Measurements from ENCODE around the gene PTER. TPM values are rescaled to one million over a fixed set of nuclear protein-coding genes. Genes with fewer than 3 reads are reported as not detected.

The PTER gene
- total RNA-seq, 6 donors from 2014 or later, result 7.8 to 30.0 (median 16.4) TPM

GRCh38 chr10:16437540-16437894 lies 707 bp downstream of the PTER start:
- no peak for TF ChIP-seq POLR2AphosphoS5 (IDR thresholded peaks at IDR 0.05)
- no peak for TF ChIP-seq EP300 (IDR thresholded peaks at IDR 0.05)
- TF ChIP-seq POLR2A (IDR thresholded peaks at IDR 0.05), result no peak
- no peak for TF ChIP-seq CTCF (IDR thresholded peaks at IDR 0.05)
- WGBS, 2 donors, result 64 to 76% methylated on average over 4 to 5 of the region's 5 CpGs
- Histone ChIP-seq H3K27me3 (no peaks in the 10 kb centered on the region), H3K4me3 (peak overlapping the region; percentile 56 to 77 (median 64)), H3K27ac (peak overlapping the region; percentile 88 to 91 (median 89)), H3K36me3 (no peaks in the 10 kb centered on the region), H3K4me1 (peaks cover 12 to 41% (median 29%) of the 10 kb centered on the region in 4 donors), H3K9me3 (no peaks in the 10 kb centered on the region)
- ATAC-seq (ENCODE audit: low FRiP score in 2 of 2) (no peak), DNase-seq (no peak)

- Histone ChIP-seq H3K4me3 (no peak overlapping the region), H3K36me3 (no peaks in the 10 kb centered on the region), H3K27ac (peak overlapping the region in 1 of 4 donors; percentile 77), H3K9me3 (no peaks in the 10 kb centered on the region), H3K4me1 (peaks cover 12 to 41% (median 29%) of the 10 kb centered on the region in 4 donors), H3K27me3 (no peaks in the 10 kb centered on the region)
- DNase-seq (no peak), ATAC-seq (ENCODE audit: low FRiP score in 2 of 2) (no peak)
- WGBS, 2 donors, result 62 to 64% methylated on average over 1 of the region's 1 CpG
- TF ChIP-seq CTCF (IDR thresholded peaks at IDR 0.05), result no peak
- no peak for TF ChIP-seq EP300 (IDR thresholded peaks at IDR 0.05)
- TF ChIP-seq POLR2A (IDR thresholded peaks at IDR 0.05), result no peak
- no peak for TF ChIP-seq POLR2AphosphoS5 (IDR thresholded peaks at IDR 0.05)
Observed at GRCh38 chr10:16439295-16439694, 2.5 kb downstream of the PTER start.

GRCh38 chr10:16440396-16441133 lies 3.8 kb downstream of the PTER start:
- Histone ChIP-seq H3K4me1 (peaks cover 12 to 41% (median 29%) of the 10 kb centered on the region in 4 donors), H3K27ac (peak overlapping the region; percentile 45 to 77 (median 66)), H3K27me3 (no peaks in the 10 kb centered on the region), H3K36me3 (no peaks in the 10 kb centered on the region), H3K9me3 (no peaks in the 10 kb centered on the region), H3K4me3 (peak overlapping the region in 2 of 4 donors; percentile 4 to 9)
- 66 to 69% methylated on average over 12 of the region's 12 CpGs for WGBS, 2 donors
- DNase-seq (peak in 1 of 2 donors; percentile 64), ATAC-seq (ENCODE audit: low FRiP score in 2 of 2) (no peak)
- TF ChIP-seq EP300 (IDR thresholded peaks at IDR 0.05) (peak in 1 of 4 donors; percentile 32), CTCF (IDR thresholded peaks at IDR 0.05) (no peak), POLR2AphosphoS5 (IDR thresholded peaks at IDR 0.05) (peak in 1 of 2 donors; percentile 19), POLR2A (IDR thresholded peaks at IDR 0.05) (peak in 1 of 4 donors; percentile 21)

GRCh38 chr10:16441173-16441840 lies 4.5 kb downstream of the PTER start:
- DNase-seq, result no peak
- no peak for ATAC-seq (ENCODE audit: low FRiP score in 2 of 2)
- WGBS, 2 donors, result 57 to 61% methylated on average over 9 of the region's 9 CpGs
- peak overlapping the region in 3 of 4 donors; percentile 64 to 77 (median 67) for H3K27ac ChIP-seq
- H3K4me3 ChIP-seq, result no peak overlapping the region
- TF ChIP-seq POLR2A (IDR thresholded peaks at IDR 0.05), result no peak
- no peak for TF ChIP-seq CTCF (IDR thresholded peaks at IDR 0.05)
- no peak for TF ChIP-seq POLR2AphosphoS5 (IDR thresholded peaks at IDR 0.05)
- no peak for TF ChIP-seq EP300 (IDR thresholded peaks at IDR 0.05)
- H3K4me1 ChIP-seq, result peaks cover 12 to 41% (median 26%) of the 10 kb centered on the region in 4 donors
- H3K9me3 ChIP-seq, result no peaks in the 10 kb centered on the region
- H3K36me3 ChIP-seq, result no peaks in the 10 kb centered on the region
- H3K27me3 ChIP-seq, result no peaks in the 10 kb centered on the region

Measured in upper lobe of left lung (tissue), 6 donors.